Inferior parietal cortex (tissue), 1 donor: ENCODE data around the gene ATP13A2.

Experiments used
- DNase-seq: peaks from one replicate; pipeline ENCODE4 v3.0.0-alpha.2; 2016; ENCODE audit errors: extremely low spot score

Gene ATP13A2

DNA sequence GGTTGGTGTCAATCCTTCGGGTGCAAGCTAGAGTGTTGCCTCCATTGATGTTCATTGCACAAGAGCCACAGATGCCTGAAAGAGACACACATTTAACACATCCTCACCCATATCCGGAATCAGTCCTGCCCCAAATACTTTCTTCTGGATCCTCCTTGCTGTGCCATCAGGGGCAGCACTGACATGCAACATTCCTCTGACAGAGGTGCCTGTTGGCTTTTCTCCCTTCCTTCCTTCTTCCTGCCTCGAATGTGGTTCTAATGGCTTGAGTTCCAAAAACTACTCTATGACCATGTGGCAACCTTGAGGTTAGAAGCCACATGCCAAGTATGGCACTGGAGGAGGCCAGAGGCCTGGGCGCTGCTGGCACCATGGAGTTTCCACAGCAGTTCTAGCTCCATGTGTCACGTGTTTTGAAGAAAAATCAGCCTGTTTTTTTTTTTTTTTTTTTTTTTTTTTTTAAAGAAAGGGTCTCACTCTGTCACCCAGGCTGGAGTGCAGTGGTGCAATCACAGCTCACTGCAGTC lies 17.0 kb upstream of the ATP13A2 start:
- DNase-seq = no peak

DNA sequence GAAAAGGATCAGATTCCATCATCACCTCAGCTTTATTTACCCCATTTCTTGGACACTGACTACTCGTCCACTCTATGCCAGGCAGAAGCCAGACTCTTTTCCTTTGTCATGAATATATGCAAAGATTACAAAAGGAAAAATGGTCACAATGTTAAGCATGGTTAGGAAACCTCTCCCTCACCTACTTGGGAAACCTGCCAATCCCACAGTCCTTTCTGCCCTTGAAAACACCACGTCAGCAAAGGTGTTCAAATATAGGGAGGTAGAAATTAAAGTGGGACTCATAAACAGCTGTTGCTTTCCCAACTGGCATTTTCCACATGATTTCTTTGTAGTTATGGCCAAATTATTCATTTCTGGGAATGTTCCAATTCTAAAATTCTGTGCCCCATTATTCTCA lies 16.2 kb upstream of the ATP13A2 start:
- DNase-seq = no peak

DNA sequence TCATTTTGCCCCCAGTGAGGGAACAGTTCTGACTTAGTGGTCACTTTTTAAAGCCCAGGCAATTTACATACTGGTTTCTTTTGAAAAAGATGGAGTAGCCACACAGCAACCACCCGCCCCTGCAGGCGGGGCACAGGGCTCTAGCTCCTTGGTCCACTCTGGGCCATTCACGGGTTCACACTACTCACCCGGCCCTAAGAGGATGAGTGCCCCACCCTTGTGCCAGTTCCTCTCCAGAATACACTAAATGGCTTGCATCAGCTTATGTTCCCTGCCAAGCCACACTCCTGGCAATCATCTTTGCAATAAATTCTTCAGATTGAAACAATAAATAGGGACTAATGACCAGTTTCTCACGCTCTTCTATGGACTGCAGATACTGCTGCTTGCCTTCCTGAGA lies 15.7 kb upstream of the ATP13A2 start:
- DNase-seq = no peak

DNA sequence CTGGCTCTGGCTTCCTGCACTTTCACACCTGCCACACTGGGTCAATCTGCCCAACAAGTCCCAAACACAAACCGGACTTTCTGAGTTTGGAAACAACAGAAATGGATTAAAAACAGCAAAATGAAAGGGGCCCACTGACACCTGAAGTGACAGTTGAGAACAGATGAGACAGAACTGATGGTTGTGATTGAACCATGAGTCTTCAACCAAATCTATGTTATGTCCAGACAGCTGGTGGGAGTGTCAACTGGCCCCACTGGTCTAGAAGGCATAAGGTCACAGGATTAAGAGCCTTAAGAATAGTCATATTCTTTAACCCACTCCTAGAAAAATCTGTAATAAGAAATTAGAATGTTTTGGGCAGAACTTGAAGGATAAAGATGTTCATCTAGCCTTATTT lies 13.0 kb upstream of the ATP13A2 start:
- no peak for DNase-seq

DNA sequence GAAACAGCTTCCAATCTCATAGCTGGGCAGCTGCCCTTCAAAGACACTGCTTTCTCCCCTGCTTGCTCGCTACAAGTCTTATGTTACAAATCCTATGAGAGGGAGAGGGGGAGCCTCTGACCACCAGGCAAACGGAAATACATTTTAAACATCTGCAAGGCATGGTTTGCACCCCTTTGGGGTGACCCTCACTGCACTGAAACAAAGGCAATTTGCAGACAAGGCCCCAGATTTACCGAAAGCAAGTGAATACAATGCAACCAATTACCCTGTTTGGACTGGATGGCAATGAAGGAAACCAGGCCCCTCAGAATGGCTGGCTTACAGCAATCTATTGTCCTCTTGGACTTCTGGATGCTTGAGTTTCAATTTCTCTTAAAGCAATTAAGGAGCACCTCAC lies 11.8 kb upstream of the ATP13A2 start:
- DNase-seq = no peak

DNA sequence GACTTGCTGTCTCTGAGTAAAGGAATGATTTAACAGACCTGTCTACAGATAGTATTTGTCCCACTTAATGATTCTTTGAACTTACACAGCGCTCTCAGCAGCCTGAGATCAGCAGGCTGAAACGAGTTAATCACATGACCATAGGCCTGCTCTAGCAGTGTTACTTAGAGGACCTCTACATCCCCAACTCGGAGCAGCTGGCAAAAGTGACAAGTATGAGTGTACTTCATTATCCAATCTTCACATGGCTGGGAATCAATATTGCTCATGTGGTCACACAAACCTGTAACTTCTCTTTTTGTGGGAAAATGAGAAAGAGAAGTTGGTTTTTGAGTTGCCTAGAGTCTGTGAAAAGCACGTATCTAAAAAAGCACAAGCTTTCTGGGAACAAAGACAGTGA lies 11.4 kb upstream of the ATP13A2 start:
- DNase-seq = no peak

DNA sequence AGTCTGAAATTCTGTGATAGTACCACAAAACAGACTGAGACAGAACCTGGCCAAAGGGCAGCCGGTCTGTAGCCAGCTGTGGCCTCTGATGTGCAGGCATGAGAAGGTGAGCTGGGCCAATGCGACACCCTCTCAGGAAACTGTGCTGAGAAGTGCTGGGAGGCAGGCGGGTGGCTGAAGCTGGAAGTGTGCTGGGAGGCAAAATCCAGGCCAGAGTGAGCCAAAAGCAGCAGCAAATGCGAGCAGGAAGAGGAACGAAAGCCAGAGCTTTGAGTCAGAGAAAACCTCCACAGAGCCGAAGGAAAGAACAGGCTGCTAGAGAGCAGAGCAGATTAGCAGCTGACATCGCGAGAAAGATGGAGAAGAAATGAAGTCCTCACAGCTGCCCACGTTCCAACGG lies 10.2 kb upstream of the ATP13A2 start:
- peak; percentile 30 for DNase-seq

DNA sequence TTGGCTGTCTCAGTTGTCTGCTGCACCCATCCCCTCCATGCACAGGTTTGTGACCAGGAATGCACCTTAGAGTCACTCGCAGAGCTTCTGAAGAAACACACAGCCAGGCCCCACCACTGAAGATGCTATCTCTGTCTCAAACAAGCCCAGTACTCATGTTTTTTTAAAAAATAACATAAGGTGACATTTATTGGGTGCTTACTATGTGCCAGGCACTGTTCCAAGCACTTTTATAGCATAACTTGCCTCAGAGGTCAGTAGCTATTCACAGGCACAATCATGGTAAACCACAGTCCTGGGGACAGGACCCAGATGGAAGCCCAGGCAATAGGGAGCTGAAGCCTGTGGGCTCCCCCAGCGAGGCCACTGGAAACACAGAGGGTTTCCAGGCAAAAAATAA lies 8.8 kb upstream of the ATP13A2 start:
- no peak for DNase-seq

DNA sequence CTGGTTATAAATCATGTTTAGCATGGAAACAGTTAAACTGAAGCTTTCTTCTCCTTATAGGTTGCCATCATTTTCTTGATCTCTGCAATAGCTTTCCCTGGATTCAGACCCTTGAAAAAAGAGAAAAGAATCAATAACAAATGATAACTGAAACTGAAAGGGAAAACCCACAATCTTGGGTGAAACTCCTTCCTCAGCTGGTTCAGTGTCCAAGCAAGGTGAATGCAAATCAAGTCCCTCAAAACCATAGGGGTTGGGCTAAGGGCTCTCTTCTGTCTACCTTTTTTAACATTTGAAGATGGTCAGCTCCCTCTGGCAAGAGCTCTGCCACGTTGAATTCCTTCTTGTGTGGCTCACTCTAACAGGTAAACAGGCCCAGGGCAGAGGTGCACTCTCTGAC lies 7.1 kb upstream of the ATP13A2 start:
- DNase-seq = no peak

DNA sequence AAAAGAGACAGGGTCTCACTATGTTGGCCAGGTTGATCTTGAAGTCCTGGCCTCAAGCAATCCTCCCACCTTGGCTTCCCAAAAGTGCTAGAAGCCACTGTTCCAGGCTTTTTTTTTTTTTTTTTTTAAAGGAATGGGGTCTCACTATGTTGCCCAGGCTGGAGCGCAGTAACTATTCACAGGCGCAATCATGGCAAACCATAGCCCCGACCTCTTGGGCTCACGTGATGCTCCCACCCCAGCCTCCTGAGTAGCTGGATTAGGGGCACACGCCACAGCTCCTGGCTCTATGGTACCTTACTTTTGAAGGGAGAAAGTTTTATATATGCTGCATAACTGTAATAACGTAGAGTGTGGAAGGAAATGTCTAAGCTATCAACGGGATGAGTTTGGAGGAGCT lies 5.7 kb upstream of the ATP13A2 start:
- DNase-seq = no peak

DNA sequence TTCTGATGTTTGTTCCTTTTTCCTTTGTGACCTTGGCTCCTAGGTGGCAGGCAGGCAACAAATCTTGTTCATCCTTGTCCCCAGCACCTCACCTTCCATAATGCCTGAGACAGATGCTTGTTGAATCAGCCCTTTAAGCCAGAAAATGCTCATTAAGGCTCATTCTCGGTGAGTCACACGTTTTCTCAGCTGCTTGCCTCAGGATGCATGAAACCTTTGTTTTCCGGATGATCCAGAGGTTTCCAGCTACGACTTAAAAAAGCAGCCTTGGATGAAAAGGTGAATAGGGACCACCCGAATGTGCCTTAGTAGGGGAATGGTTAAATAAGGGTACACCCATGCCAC lies 4.6 kb upstream of the ATP13A2 start:
- no peak for DNase-seq

DNA sequence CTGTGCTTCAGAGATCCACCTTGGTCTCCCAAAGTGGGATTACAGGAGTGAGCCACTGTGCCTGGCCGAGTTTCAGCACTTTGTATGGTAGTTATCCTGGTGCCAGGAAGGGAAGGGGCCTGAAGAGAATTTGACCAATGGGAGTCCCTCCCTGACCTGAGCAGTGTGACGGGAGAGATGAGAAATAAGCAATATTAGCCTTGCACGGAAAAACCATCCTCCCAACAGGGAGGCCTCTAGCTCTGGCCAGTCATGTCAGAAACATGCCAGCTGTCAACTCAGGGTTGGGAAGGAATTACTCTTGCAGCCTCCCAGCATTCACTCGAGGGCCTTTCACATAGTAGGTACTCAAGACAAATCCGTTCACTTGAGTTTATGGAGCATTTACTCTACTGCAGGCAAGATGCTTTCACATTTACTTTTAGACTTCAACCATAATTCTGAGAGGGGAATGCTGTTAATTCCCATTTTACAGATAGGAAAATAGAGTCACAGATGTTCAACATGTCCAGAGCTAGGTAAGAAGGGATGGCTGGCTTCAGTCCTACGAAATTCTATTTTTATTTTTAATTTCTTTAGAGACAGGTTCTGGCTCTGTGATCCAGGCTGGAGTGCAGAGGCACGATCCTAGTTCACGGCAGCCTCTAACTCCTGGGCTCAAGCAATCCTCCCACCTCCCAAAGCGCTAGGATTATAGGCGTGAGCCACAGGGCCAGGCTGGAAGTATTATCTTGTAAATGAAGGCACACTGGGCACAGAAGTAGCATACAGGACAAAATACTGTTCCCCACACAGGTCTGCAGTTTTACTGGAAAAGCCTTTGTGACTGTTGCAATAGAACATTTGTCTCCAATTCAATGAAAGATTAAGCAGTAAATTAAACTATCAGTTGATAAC lies 3.2 kb upstream of the ATP13A2 start:
- DNase-seq = no peak

DNA sequence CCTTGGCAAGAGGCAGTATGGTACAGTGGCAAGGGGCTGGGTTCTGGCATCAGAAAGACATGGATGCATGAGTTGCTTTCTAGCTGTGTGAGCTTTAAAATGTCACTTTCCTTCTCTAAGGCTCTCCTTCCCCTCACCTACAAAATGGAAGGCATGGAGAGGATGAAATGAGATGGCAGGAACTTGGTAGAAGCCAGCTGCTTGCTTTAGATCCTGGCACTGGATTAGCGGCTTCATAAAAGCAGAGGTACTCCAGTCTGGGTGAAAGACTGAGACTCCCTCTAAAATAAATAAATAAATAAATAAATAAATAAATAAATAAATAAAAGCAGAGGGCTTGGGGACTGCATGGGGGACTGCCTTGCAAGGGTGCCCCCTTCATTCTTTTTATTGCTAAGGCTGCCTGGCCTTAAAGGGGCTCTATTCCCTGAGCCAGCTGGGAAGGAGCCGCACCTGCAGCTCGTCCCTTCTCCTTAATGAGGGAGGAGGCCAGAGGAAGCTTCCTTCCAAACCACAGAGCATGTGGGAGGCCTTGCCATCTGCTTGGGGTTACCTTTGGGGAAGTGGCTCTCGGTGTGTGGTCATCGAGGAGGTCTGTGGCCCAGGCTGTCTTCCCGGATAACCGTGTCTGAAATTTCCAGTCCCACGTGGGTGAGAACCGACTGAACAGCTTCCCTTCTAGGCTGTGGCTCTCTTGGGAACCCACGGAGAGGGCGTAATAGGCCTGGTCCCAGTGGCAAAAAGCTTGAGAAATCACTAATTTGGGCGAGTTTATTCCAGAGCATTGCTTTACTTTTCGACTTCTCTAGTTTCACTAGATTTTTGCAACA lies 2.0 kb upstream of the ATP13A2 start:
- DNase-seq = no peak

DNA sequence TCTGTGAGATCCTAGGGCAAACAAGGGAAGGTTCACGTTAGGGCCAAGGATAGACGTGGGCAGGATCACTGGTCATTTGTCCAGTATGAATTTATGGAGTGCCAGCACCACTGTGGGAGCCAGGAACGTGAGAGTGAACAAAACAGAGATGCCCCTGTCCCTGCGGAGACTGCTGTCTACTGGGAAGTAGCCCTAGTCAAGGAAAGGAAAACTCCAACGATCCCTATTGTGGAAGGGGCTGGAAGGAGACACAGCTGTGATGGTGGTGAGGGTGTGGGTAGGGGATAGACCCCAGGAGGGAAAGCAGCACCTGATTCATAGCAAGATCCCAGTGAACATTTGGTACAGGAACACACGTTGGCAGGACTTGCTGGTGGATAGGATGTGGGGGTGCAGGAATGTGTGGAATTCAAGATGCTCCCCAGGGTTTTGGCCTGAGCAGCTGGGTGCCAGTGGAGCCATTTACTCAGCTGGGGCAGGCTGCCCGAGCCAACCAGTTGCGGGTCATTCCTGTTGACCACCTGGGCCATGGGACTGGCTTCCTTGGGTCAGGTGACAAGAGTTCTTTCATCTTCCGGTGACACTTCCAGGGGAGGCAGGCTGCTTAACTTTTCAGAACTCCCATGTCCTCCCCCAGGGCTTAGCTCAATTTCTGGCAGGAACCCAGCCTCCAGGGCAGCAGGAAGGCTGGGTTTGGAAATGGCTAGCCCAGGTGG lies 1.2 kb upstream of the ATP13A2 start:
- DNase-seq = no peak

DNA sequence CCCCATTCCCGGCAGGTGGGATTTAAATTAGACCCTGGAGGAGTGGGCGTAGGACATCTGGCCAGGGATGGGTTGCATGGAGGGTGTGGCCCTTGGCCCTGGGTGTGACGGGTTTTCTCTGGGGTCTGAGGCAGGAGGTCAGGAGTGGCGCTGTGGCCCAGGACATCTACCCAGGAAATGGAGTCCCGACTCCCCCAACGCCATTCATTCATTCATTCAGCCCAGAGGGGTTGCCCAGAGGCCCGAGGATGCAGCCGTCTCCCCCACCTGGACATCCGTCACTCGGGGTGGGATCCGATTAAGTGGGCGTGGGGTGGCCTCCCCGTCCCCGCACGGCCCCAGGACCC lies 663 bp downstream of the ATP13A2 start:
- no peak for DNase-seq

DNA sequence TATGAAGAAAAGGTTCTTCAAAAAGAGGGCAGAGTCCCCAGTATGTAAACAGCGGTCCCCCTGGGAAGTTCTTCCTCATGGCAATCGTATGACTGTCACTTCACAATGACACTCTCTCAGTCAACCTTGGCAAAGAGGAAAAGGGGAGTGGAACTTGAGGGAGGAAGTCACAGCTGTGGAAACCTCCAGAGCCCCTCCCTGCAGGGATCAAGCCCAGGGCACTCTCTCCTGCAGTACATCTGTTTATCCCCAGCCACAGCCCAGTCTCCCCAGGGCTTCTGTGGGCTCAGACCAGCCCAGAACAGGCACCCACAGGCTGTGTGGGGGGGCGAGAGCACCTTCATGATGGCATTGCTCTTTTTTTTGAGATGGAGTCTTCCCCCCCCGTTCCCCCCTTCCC lies 2.0 kb downstream of the ATP13A2 start:
- DNase-seq = no peak

DNA sequence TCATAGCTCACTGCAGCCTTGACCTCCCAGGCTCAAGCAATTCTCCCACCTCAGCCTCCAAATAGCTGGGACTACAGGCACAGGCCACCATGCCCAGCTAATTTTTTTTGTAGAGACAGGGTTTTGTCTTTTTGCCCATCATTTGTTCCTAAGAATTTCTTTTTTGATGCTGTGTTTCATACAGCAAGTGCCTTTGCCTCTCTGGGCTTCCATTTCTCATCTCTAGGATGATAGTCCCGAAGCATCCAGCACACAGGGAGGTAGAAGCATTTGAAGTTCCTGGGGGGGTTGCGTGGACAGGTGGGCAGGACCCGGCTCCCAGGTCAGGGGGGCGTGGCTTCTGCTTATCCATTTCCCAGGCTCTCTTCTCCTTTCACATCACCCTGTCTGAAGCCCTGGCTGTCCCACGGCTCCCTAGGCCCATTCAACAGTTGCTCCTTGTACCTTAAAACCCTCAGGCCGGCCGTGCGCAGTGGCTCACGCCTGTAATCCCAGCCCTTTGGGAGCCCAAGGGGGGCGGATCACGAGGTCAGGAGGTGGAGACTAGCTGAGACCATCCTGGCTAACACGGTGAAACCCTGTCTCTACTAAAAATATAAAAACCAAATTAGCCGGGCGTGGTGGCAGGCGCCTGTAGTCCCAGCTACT lies 3.4 kb downstream of the ATP13A2 start:
- no peak for DNase-seq

DNA sequence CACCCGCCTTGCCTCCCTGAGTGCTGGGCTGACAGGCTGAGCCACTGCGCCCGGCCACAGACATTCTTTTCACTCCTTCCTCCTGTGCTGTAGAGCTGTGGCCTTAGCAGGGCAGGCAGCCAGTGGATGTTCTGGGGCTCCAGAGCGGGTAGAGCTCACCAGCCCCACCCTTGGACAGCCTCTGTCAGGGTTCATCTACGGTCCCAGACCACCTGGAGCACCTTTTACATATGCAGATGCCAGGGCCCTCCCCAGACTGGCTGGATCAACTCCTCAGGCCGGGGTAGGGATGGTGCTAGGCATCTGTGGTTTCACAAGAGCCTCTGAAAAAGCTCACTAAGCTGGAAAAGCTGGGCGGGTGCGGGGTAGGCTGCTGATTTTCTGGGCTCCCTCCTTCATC lies 4.6 kb downstream of the ATP13A2 start:
- DNase-seq = no peak

DNA sequence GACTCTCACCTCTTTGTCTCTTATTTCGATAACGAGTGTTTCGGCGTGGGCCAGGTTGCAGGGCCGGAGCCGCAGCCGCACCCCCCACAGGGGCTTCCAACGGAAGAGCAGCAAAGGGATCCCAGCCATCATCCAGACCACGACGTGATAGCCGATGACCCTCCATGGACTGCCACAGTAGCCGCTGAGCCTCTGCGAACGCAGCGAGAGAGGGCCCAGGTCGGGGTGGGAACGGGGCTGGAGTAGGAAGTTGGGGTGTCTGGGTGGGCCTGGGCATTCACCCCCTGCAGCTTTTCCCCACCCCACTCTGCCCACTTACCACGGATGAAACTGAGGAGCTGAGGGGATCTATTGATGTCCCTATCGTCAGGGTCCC lies 6.4 kb downstream of the ATP13A2 start:
- no peak for DNase-seq

DNA sequence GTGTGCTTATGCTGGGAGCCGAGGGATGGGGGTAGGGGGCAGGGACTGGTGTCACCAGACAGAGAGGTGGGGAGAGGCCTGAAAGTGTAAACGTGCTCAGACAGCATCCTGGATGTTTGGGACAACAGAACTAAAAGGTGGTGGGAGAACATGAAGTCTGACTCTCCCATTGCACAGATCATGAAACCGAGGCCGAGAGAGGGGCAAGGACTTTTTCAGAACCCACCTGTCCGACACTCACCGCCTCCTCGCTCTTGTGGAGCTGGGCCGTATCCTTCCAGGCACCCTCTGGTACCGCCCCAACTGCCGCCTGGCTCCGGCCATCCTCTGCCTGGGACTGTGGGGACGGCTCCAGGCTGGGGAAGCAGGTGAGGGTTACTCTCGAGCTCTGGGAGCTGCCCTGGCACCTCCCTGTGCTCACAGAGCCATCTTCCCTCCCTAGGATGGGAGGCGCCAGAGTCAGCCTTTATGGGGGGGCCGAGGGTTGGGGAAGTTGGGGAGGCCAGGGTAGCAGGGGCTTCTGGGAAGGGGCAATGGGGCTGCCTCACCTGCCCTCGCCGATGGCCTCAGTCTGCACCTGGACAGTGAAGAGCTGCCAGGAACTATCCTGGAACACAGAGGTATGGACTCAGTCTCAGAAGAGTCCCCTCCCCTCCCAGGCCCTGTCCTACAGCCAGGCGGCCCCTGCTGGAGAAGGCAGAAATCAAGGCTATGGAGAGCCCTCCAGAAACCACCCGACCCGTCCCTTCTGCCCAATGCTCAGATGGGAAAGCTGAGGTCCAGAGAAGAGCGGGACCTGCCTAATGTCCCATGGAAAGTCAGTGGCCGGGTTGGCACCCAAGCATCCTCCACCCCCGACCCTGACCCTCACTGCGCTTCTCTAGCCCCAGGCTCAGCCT lies 7.0 kb downstream of the ATP13A2 start:
- no peak for DNase-seq

DNA sequence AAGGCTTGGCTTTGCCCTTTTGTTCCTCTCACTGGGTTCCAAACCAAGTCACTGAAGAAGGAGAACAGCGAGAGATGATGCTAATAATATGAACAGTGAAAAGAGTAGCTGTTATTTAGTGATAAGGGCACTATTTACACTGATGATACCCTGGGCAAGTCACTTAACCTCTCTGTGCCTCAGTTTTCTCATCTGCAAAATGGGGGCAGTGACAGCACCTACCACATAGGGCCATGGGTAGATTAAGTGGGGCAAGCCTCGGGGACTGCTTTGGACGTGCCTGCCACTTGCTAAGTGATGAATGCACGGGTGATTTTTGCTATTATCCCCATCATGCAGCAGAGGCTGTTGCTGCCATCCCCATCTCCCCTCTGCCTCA lies 9.2 kb downstream of the ATP13A2 start:
- DNase-seq = no peak
